ENCODE results near the gene UNC13D. TPM values are rescaled to one million over a fixed set of nuclear protein-coding genes. Genes with fewer than 3 reads are reported as not detected.
A peak's percentile ranks its signal among the peaks of the same experiment; 100 is the strongest.
"Not testable (repeated sequence)": the region's sequence is repeated elsewhere in the genome, so short reads cannot be mapped to it uniquely, and the experiment has no call there.

Gene UNC13D
- polyA plus RNA-seq, 3 donors = 28.4 to 111 (median 53.3) TPM

DNA sequence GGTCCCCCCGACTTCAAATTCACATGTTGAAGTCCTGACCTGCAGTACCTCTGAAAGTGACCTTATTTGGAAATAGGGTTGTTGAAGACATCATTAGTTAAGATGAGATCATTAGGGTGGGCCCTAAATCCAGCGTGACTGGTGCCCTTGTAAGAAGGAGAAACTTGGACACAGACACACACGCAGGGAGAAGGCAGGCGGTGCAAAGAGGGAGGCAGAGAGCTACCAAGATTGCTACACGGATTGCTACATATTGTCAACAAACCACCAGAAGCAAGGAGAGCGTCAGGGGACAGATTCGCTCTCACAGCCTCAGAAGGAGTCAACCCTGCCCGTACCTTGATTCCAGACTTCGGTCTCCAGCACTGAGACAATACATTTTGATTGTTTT is 17.7 kb upstream of the UNC13D start:
- no peak overlapping the region for H3K4me3 Mint-ChIP-seq
- H3K79me2 ChIP-seq (ENCODE audit: insufficient read depth, low read length) = no peaks in the 10 kb centered on the region
- H3K9me3 ChIP-seq (replicated peaks in 1 of 2; ENCODE audit: control insufficient read depth in 1 of 2, insufficient read depth in 1 of 2, low read length in 2 of 2) = no peaks in the 10 kb centered on the region
- H3K27ac Mint-ChIP-seq = peak overlapping the region in 1 of 7 donors; percentile 48
- no peak overlapping the region for H2AFZ ChIP-seq (ENCODE audit: insufficient read depth, low read depth, low read length, poor library complexity, severe bottlenecking)
- peaks cover 34% of the 10 kb centered on the region for H3K4me1 Mint-ChIP-seq
- no peaks in the 10 kb centered on the region for H3K36me3 Mint-ChIP-seq
- H3K4me2 ChIP-seq (replicated peaks; ENCODE audit: extremely low read depth, low read length, poor library complexity, severe bottlenecking) = no peak overlapping the region
- peaks cover 0 to 1% (median 0%) of the 10 kb centered on the region in 7 donors for H3K9me3 Mint-ChIP-seq
- H3K27ac ChIP-seq (ENCODE audit: low read depth in 1 of 2, low read length in 2 of 2) = no peak overlapping the region
- H3K27me3 Mint-ChIP-seq (ENCODE audit: low read depth in 3 of 3) = peaks cover 0 to 4% (median 0%) of the 10 kb centered on the region in 3 donors
- 80% methylated on average over 7 of the region's 9 CpGs for WGBS (ENCODE audit: insufficient coverage)
- no peaks in the 10 kb centered on the region for H3K27me3 ChIP-seq (ENCODE audit: control insufficient read depth in 2 of 2, insufficient read depth in 2 of 2, low read length in 2 of 2)
- DNase-seq = no peak
- H3K4me1 ChIP-seq (ENCODE audit: control insufficient read depth in 1 of 2, insufficient read depth in 2 of 2, low read length in 2 of 2) = peaks cover 36 to 45% of the 10 kb centered on the region in 2 donors
- H3K9ac ChIP-seq (ENCODE audit: insufficient read depth, low read length, poor library complexity, severe bottlenecking) = no peak overlapping the region
- H4K20me1 ChIP-seq (ENCODE audit: insufficient read depth, low read length) = no peaks in the 10 kb centered on the region
- TF ChIP-seq, protein P1, sequence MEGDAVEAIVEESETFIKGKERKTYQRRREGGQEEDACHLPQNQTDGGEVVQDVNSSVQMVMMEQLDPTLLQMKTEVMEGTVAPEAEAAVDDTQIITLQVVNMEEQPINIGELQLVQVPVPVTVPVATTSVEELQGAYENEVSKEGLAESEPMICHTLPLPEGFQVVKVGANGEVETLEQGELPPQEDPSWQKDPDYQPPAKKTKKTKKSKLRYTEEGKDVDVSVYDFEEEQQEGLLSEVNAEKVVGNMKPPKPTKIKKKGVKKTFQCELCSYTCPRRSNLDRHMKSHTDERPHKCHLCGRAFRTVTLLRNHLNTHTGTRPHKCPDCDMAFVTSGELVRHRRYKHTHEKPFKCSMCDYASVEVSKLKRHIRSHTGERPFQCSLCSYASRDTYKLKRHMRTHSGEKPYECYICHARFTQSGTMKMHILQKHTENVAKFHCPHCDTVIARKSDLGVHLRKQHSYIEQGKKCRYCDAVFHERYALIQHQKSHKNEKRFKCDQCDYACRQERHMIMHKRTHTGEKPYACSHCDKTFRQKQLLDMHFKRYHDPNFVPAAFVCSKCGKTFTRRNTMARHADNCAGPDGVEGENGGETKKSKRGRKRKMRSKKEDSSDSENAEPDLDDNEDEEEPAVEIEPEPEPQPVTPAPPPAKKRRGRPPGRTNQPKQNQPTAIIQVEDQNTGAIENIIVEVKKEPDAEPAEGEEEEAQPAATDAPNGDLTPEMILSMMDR (IDR thresholded peaks at IDR 0.05) = no peak
- H3K4me3 ChIP-seq (replicated peaks in 1 of 3; ENCODE audit: low read depth in 2 of 3, low read length in 3 of 3) = no peak overlapping the region
- intact Hi-C loops (cut with micrococcal nuclease) = no loop called here
- no peaks in the 10 kb centered on the region for H3K36me3 ChIP-seq (replicated peaks in 1 of 2; ENCODE audit: control insufficient read depth in 1 of 2, insufficient read depth in 2 of 2, low read length in 2 of 2)

- not testable (repeated sequence) for H3K27me3 ChIP-seq (ENCODE audit: control insufficient read depth in 2 of 2, insufficient read depth in 2 of 2, low read length in 2 of 2); H4K20me1 ChIP-seq (ENCODE audit: insufficient read depth, low read length); H3K9me3 Mint-ChIP-seq; H3K36me3 ChIP-seq (replicated peaks in 1 of 2; ENCODE audit: control insufficient read depth in 1 of 2, insufficient read depth in 2 of 2, low read length in 2 of 2); H3K27me3 Mint-ChIP-seq (ENCODE audit: low read depth in 3 of 3); H2AFZ ChIP-seq (ENCODE audit: insufficient read depth, low read depth, low read length, poor library complexity, severe bottlenecking); DNase-seq; H3K9me3 ChIP-seq (replicated peaks in 1 of 2; ENCODE audit: control insufficient read depth in 1 of 2, insufficient read depth in 1 of 2, low read length in 2 of 2); H3K9ac ChIP-seq (ENCODE audit: insufficient read depth, low read length, poor library complexity, severe bottlenecking); H3K36me3 Mint-ChIP-seq; H3K4me3 Mint-ChIP-seq
- peak overlapping the region in 1 of 3 experiments; percentile 54 for H3K4me3 ChIP-seq (replicated peaks in 1 of 3; ENCODE audit: low read depth in 2 of 3, low read length in 3 of 3)
- Mint-ChIP-seq H3K27ac (peak overlapping the region; percentile 85 to 95 (median 93)), H3K4me1 (peaks cover 38% of the 10 kb centered on the region)
- WGBS (ENCODE audit: insufficient coverage) = 97% methylated on average over 5 of the region's 10 CpGs
- intact Hi-C loops (cut with micrococcal nuclease) = loop anchor here in 1 of 2 donors (5.0 kb wide), 2 partner anchors 38 to 82 kb away; partner anchors contain the start of gene TRIM65
- H3K4me1 ChIP-seq (ENCODE audit: control insufficient read depth in 1 of 2, insufficient read depth in 2 of 2, low read length in 2 of 2) = peaks cover 45 to 57% of the 10 kb centered on the region in 2 donors
- peaks cover 19% of the 10 kb centered on the region for H3K79me2 ChIP-seq (ENCODE audit: insufficient read depth, low read length)
- peak overlapping the region; percentile 81 to 92 for H3K27ac ChIP-seq (ENCODE audit: low read depth in 1 of 2, low read length in 2 of 2)
- peak overlapping the region; percentile 64 for H3K4me2 ChIP-seq (replicated peaks; ENCODE audit: extremely low read depth, low read length, poor library complexity, severe bottlenecking)
Measured at GRCh38 chr17:75859358-75859757, 15.2 kb upstream of the UNC13D start.
